Keratinocyte (primary cell): ENCODE measurements around the gene KRTAP1-4. TPM values are rescaled to one million over a fixed set of nuclear protein-coding genes. Genes with fewer than 3 reads are reported as not detected.
"Not testable (repeated sequence)": the region's sequence is repeated elsewhere in the genome, so short reads cannot be mapped to it uniquely, and the experiment has no call there.

ENCODE experiments used
- DNase-seq: peaks from one replicate; pipeline ENCODE4 v3.0.0-alpha.2; 2011; ENCODE audit warnings: low read depth, missing footprints, low spot score
- FAIRE-seq: peaks from 2 replicates; lab custom pipeline; 2011; peaks lifted over from hg19 to GRCh38; lab: Jason Lieb, UNC
- H2AFZ ChIP-seq: 2 replicates; pipeline ENCODE4 v1.6.0; 2012; ENCODE audit warnings: low read length, control low read depth, inconsistent platforms; ENCODE audit not compliant: control insufficient read depth
- H3K27ac ChIP-seq: 2 replicates; pipeline ENCODE4 v1.5.1; 2011; ENCODE audit warnings: low read length; ENCODE audit not compliant: control insufficient read depth, insufficient read depth
- H3K27me3 ChIP-seq: 3 replicates; pipeline ENCODE4 v1.6.0; 2011; ENCODE audit warnings: low read length; ENCODE audit not compliant: control insufficient read depth, insufficient read depth; ENCODE audit errors: extremely low read depth
- H3K36me3 ChIP-seq, 2 experiments: 2 replicates in 1 of 2; 3 replicates in 1 of 2; pipeline ENCODE4 v1.5.1; 2011; ENCODE audit warnings: low read length in 2 of 2, mild to moderate bottlenecking in 1 of 2; ENCODE audit not compliant: control insufficient read depth in 2 of 2, insufficient read depth in 2 of 2; ENCODE audit errors: extremely low read depth in 1 of 2
- H3K4me1 ChIP-seq: 3 replicates; pipeline ENCODE4 v1.5.1; 2011; ENCODE audit warnings: low read length; ENCODE audit not compliant: control insufficient read depth, insufficient read depth; ENCODE audit errors: extremely low read depth
- H3K4me2 ChIP-seq: 3 replicates; pipeline ENCODE4 v1.6.0; 2011; ENCODE audit warnings: low read depth, low read length; ENCODE audit not compliant: control insufficient read depth, insufficient read depth; ENCODE audit errors: extremely low read depth
- H3K4me3 ChIP-seq, 3 experiments: fragments of 200-600 bp in 1 of 3; sonication (generic) in 1 of 3; 2 replicates in 2 of 3; 3 replicates in 1 of 3; pipeline ENCODE4 v1.5.1; 2011 to 2016; ENCODE audit warnings: low read length in 3 of 3, mild to moderate bottlenecking in 3 of 3, control low read depth in 2 of 3, inconsistent platforms in 1 of 3, low read depth in 1 of 3, mixed read lengths in 1 of 3, mixed run types in 1 of 3, moderate library complexity in 1 of 3; ENCODE audit not compliant: control insufficient read depth in 2 of 3, insufficient read depth in 2 of 3; ENCODE audit errors: extremely low read depth in 1 of 3
- H3K79me2 ChIP-seq: 2 replicates; pipeline ENCODE4 v1.6.0; 2012; ENCODE audit warnings: low read length; ENCODE audit not compliant: control insufficient read depth, insufficient read depth
- H3K9ac ChIP-seq: 3 replicates; pipeline ENCODE4 v1.6.0; 2011; ENCODE audit warnings: low read length; ENCODE audit not compliant: control insufficient read depth, insufficient read depth; ENCODE audit errors: extremely low read depth
- H3K9me1 ChIP-seq: 3 replicates; pipeline ENCODE4 v1.6.0; 2011; ENCODE audit warnings: low read length; ENCODE audit not compliant: control insufficient read depth, insufficient read depth; ENCODE audit errors: extremely low read depth
- H3K9me3 ChIP-seq: 2 replicates; pipeline ENCODE4 v1.5.1; 2012; ENCODE audit warnings: low read depth, low read length; ENCODE audit not compliant: control insufficient read depth
- H4K20me1 ChIP-seq: 3 replicates; pipeline ENCODE4 v1.6.0; 2011; ENCODE audit warnings: low read length; ENCODE audit not compliant: control insufficient read depth, insufficient read depth; ENCODE audit errors: extremely low read depth
- CTCF ChIP-seq, 3 experiments: IDR thresholded peaks in 1 of 3; conservative IDR thresholded peaks in 1 of 3; optimal IDR thresholded peaks in 1 of 3; 2 replicates in 2 of 3; 3 replicates in 1 of 3; pipeline versions ENCODE3 to v1.5.1; 2011; ENCODE audit warnings: low read length in 3 of 3, mild to moderate bottlenecking in 3 of 3, moderate library complexity in 2 of 3, control low read depth in 1 of 3, inconsistent platforms in 1 of 3; ENCODE audit not compliant: insufficient read depth in 2 of 3; ENCODE audit errors: extremely low read depth in 1 of 3
- EZH2 ChIP-seq: IDR thresholded peaks from one replicate; pipeline ENCODE4 v1.6.1; 2012; ENCODE audit warnings: inconsistent platforms, mild to moderate bottlenecking, low read length, moderate library complexity
- dilution Hi-C: fragments of 300-500 bp; cut with MboI; formaldehyde crosslinking; loops from one replicate; pipeline ENCODE4 v1.7.0; 2020; ENCODE audit warnings: low sequenced_read_pairs; ENCODE audit not compliant: extremely low pct_ligation_motif_present
- polyA plus RNA-seq, 5 experiments: library from polyadenylated mRNA; depleted of rRNA in 3 of 5; stranded (reverse) in 3 of 5; stranded (forward) in 1 of 5; unstranded in 1 of 5; fragments of >200 nt; gene quantifications; 1 replicate in 1 of 5; 2 replicates in 3 of 5; 3 replicates in 1 of 5; pipeline versions ENCODE4 v1.2.1 to v1.2.3, GENCODE V29; 2011 to 2012; ENCODE audit warnings: missing spikeins in 2 of 5, low read depth in 1 of 5, low replicate concordance in 1 of 5

The KRTAP1-4 gene
- polyA plus RNA-seq, 1 donor (not counting 4 experiments of a cell fraction or from before 2014, with no cell fraction given): not detected

GRCh38 chr17:41058741-41059140, 28.7 kb upstream of the KRTAP1-4 start:
- no peak overlapping the region for H3K4me2 ChIP-seq
- DNase-seq: no peak
- TF ChIP-seq CTCF (optimal IDR thresholded peaks at IDR 0.05 in 1 of 3, IDR thresholded peaks at IDR 0.05 in 1 of 3, conservative IDR thresholded peaks at IDR 0.05 in 1 of 3; ENCODE audit: extremely low read depth in 1 of 3, insufficient read depth in 2 of 3, low read length in 3 of 3): no peak
- no peaks in the 10 kb centered on the region for H3K27me3 ChIP-seq
- no peak overlapping the region for H3K4me3 ChIP-seq
- H3K27ac ChIP-seq: no peak overlapping the region
- H3K9me1 ChIP-seq: no peaks in the 10 kb centered on the region
- no peaks in the 10 kb centered on the region for H3K9me3 ChIP-seq
- H2AFZ ChIP-seq: no peak overlapping the region
- H3K79me2 ChIP-seq: no peaks in the 10 kb centered on the region
- dilution Hi-C loops: no loop called here
- H4K20me1 ChIP-seq: no peaks in the 10 kb centered on the region
- H3K4me1 ChIP-seq: peaks cover 32% of the 10 kb centered on the region
- no peaks in the 10 kb centered on the region for H3K36me3 ChIP-seq
- FAIRE-seq: peak; percentile 79
- H3K9ac ChIP-seq: no peak overlapping the region

GRCh38 chr17:41057547-41057946, 27.6 kb upstream of the KRTAP1-4 start:
- no peaks in the 10 kb centered on the region for H3K9me3 ChIP-seq
- dilution Hi-C loops: no loop called here

GRCh38 chr17:41055130-41055529, 25.1 kb upstream of the KRTAP1-4 start, which contains the start of gene KRTAP2-2:
Gene KRTAP2-2, minus strand, starts transcription at chr17:41055230. Its CDS starts 19 bp downstream, at chr17:41055211.
- H3K4me1 ChIP-seq, H3K27ac ChIP-seq, dilution Hi-C loops, H3K9ac ChIP-seq, H2AFZ ChIP-seq, H3K9me3 ChIP-seq, H3K79me2 ChIP-seq, FAIRE-seq, H3K4me2 ChIP-seq, H4K20me1 ChIP-seq, H3K4me3 ChIP-seq, H3K27me3 ChIP-seq, H3K9me1 ChIP-seq, DNase-seq, H3K36me3 ChIP-seq: not testable (repeated sequence)

More at GRCh38 chr17:41057547-41057946, 27.6 kb upstream of the KRTAP1-4 start:
- no peaks in the 10 kb centered on the region for H3K36me3 ChIP-seq
- no peaks in the 10 kb centered on the region for H3K79me2 ChIP-seq
- no peaks in the 10 kb centered on the region for H3K27me3 ChIP-seq
- no peak overlapping the region for H3K9ac ChIP-seq
- H3K4me3 ChIP-seq: no peak overlapping the region
- peak; percentile 68 for FAIRE-seq
- H3K4me1 ChIP-seq: peaks cover 31% of the 10 kb centered on the region
- H3K9me1 ChIP-seq: no peaks in the 10 kb centered on the region
- H3K4me2 ChIP-seq: no peak overlapping the region
- TF ChIP-seq CTCF (optimal IDR thresholded peaks at IDR 0.05 in 1 of 3, IDR thresholded peaks at IDR 0.05 in 1 of 3, conservative IDR thresholded peaks at IDR 0.05 in 1 of 3; ENCODE audit: extremely low read depth in 1 of 3, insufficient read depth in 2 of 3, low read length in 3 of 3) (no peak), EZH2 (no peak)
- no peaks in the 10 kb centered on the region for H4K20me1 ChIP-seq
- no peak for DNase-seq
- H3K27ac ChIP-seq: no peak overlapping the region
- H2AFZ ChIP-seq: no peak overlapping the region

GRCh38 chr17:41054556-41054955, 24.6 kb upstream of the KRTAP1-4 start:
- H3K9me3 ChIP-seq, H3K79me2 ChIP-seq, H3K4me3 ChIP-seq, H3K4me1 ChIP-seq, H3K27ac ChIP-seq, H3K9ac ChIP-seq, FAIRE-seq, H3K4me2 ChIP-seq, H3K9me1 ChIP-seq, DNase-seq, H3K36me3 ChIP-seq, H4K20me1 ChIP-seq, dilution Hi-C loops, H2AFZ ChIP-seq, H3K27me3 ChIP-seq: not testable (repeated sequence)
